ENCODE data around the gene CD81.
A peak's percentile ranks its signal among the peaks of the same experiment; 100 is the strongest.

Gene CD81

DNA sequence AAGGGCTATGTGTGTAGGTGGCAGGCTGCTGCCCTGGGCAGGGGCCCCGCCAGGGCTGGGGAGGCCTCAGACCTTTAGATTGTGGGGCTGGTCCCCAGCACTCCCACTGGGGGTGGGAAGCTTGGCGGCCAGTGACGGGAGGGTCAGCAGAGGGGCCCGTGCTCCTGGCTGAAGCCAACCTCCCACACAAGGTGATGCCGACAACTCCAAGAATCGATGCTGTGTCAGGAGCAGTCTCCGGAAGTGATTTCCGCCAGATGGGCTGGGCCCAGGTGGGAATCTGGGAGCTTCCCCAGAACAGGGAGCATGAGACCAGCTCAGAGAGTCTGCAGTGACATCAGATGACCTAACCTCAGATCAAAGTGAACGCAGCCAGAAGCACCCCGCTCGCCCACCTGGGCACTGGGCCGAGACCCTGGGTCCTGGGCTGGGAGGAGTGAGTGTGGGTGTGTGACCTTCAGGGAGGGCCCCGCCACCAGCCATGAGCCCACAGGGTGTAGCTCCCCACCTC is 59.5 kb downstream of the CD81 start:
- H3K4me1 ChIP-seq (ENCODE audit: control insufficient read depth, insufficient read depth, low read length), result no peaks in the 10 kb centered on the region
- no peak overlapping the region for H3K27ac ChIP-seq (ENCODE audit: low read depth, low read length)
- H3K4me3 ChIP-seq (ENCODE audit: low read length), result no peak overlapping the region
- no peaks in the 10 kb centered on the region for H3K36me3 ChIP-seq (ENCODE audit: control insufficient read depth, insufficient read depth, low read length)
- H3K9ac ChIP-seq (ENCODE audit: low read length), result no peak overlapping the region
- no peaks in the 10 kb centered on the region for H3K27me3 ChIP-seq (ENCODE audit: control insufficient read depth, insufficient read depth, low read length)

DNA sequence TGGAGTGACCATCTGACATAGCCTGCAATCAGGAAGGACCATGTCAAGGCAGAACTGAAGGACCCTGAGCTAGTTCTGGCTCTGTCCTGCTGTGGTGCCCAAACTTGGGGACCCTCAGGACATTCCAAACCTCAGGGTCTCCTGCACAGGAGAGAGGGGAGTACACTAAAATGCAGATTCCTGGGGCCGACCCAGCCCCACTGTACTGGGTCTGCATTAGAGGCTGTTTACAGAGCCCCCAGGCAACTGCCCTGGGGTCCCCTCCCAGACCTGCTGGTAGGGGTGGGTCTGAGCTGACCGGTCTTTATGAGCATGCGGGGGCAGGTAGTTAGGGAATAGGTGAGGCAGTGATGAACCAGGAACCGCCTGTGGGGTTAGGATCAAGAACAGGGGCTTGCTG is 60.4 kb downstream of the CD81 start:
- Histone ChIP-seq H3K27ac (ENCODE audit: low read depth, low read length) (no peak overlapping the region), H3K4me1 (ENCODE audit: control insufficient read depth, insufficient read depth, low read length) (no peaks in the 10 kb centered on the region), H3K27me3 (ENCODE audit: control insufficient read depth, insufficient read depth, low read length) (no peaks in the 10 kb centered on the region), H3K9ac (ENCODE audit: low read length) (no peak overlapping the region), H3K36me3 (ENCODE audit: control insufficient read depth, insufficient read depth, low read length) (no peaks in the 10 kb centered on the region), H3K4me3 (ENCODE audit: low read length) (no peak overlapping the region)

DNA sequence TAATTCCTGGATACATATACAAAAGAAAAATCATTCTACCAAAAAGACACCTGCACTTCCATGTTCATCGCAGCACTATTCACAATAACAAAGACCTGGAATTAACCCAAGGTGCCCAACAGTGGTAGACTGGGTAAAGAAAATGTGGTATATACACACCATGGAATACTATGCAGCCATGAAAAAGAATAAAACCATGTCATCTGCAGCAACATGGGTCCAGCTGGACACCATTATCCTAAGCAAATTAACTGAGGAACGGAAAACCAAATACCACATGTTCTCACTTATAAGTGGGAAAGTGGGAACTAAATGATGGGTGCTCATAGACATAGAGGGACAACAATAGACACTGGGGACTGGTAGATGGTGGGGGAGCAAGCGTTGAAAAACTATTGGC is 62.7 kb downstream of the CD81 start:
- H3K4me1 ChIP-seq (ENCODE audit: control insufficient read depth, insufficient read depth, low read length), result no peaks in the 10 kb centered on the region
- H3K4me3 ChIP-seq (ENCODE audit: low read length), result no peak overlapping the region
- no peak overlapping the region for H3K9ac ChIP-seq (ENCODE audit: low read length)
- no peak overlapping the region for H3K27ac ChIP-seq (ENCODE audit: low read depth, low read length)
- peaks cover 3% of the 10 kb centered on the region for H3K27me3 ChIP-seq (ENCODE audit: control insufficient read depth, insufficient read depth, low read length)
- H3K36me3 ChIP-seq (ENCODE audit: control insufficient read depth, insufficient read depth, low read length), result no peaks in the 10 kb centered on the region

DNA sequence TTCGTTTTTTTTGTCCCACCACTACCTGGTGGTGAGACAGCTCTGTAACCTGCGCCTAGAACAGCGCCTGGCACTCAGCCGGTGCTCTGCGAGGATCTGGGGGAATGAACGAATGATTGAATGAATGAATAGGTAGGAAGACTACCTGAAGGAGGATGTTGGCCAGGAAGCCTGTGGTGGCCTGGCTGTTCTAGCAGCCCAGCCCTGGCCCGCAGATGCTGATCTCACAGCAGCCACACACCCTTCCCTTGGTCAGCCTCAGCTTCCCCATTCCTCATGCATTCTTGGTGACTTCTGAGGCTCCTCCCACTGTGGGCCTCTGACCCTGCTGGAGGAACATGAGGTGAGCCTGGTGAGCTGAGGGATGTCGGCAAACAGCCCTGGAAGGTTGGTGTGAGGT is 63.5 kb downstream of the CD81 start:
- peaks cover 3% of the 10 kb centered on the region for H3K27me3 ChIP-seq (ENCODE audit: control insufficient read depth, insufficient read depth, low read length)
- H3K9ac ChIP-seq (ENCODE audit: low read length), result no peak overlapping the region
- no peaks in the 10 kb centered on the region for H3K36me3 ChIP-seq (ENCODE audit: control insufficient read depth, insufficient read depth, low read length)
- H3K4me3 ChIP-seq (ENCODE audit: low read length), result no peak overlapping the region
- no peak overlapping the region for H3K27ac ChIP-seq (ENCODE audit: low read depth, low read length)
- no peaks in the 10 kb centered on the region for H3K4me1 ChIP-seq (ENCODE audit: control insufficient read depth, insufficient read depth, low read length)

DNA sequence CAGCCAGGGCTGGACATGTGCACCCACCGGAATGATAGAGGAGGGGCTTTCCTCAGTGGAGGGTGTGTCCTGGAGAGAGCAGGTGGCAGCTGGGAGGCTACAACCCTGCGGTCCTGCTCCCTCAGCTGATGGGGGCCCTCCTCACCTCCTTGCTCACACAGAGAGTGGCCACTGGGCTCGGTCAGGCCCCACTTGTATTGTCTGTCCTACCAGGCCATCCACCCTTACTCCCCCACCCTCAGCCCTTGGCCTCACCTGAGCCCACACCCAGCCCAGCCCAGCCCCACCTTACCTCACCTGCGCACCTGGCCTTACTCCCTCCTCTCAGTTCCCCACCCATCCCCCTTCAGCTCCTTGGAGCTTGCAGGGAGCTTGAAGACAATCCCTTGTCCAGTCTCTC is 64.1 kb downstream of the CD81 start:
- Histone ChIP-seq H3K27me3 (ENCODE audit: control insufficient read depth, insufficient read depth, low read length) (peaks cover 3% of the 10 kb centered on the region), H3K4me3 (ENCODE audit: low read length) (no peak overlapping the region), H3K36me3 (ENCODE audit: control insufficient read depth, insufficient read depth, low read length) (no peaks in the 10 kb centered on the region), H3K9ac (ENCODE audit: low read length) (no peak overlapping the region), H3K4me1 (ENCODE audit: control insufficient read depth, insufficient read depth, low read length) (no peaks in the 10 kb centered on the region), H3K27ac (ENCODE audit: low read depth, low read length) (no peak overlapping the region)

DNA sequence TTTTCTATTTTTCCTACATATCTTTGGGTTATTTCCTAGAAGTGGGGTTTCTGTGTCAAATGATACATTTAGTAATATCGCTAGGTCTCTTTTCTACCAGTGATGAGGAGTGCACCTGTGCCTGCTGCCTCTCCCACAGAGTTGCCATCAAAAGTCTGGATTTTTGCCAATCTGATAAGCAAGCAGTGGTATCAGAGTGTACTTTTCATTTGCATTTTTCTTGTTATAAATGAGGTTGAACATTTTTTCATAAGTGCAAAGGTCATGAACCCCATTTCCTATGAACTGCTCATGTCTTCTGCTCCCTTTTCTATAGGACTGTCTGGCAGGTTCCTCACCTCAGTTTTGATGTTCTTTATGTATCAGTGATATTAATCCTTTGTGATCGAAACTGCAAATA is 65.5 kb downstream of the CD81 start:
- Histone ChIP-seq H3K36me3 (ENCODE audit: control insufficient read depth, insufficient read depth, low read length) (no peaks in the 10 kb centered on the region), H3K27ac (ENCODE audit: low read depth, low read length) (no peak overlapping the region), H3K4me1 (ENCODE audit: control insufficient read depth, insufficient read depth, low read length) (no peaks in the 10 kb centered on the region), H3K4me3 (ENCODE audit: low read length) (no peak overlapping the region), H3K27me3 (ENCODE audit: control insufficient read depth, insufficient read depth, low read length) (peaks cover 6% of the 10 kb centered on the region), H3K9ac (ENCODE audit: low read length) (no peak overlapping the region)

DNA sequence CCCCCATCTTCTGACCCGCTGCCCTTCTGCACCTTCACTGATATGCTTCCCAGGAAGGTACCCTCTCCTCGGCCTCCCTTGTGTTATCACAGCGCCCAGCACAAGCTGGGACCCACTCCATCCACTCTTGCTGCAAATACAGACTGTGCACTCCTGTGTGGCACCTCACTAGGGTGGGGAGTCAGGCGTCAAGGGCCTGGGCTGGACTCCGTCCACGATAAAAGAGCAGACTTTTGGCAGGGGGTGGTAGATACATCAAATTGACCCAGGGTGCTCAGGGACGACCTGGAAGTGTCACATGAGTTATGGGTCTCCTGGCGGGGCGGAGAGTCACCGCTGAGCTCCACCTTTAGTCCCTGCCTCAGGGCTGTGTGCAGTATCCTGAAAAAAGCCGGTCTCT is 66.3 kb downstream of the CD81 start:
- H3K27me3 ChIP-seq (ENCODE audit: control insufficient read depth, insufficient read depth, low read length), result peaks cover 6% of the 10 kb centered on the region
- H3K27ac ChIP-seq (ENCODE audit: low read depth, low read length), result no peak overlapping the region
- H3K36me3 ChIP-seq (ENCODE audit: control insufficient read depth, insufficient read depth, low read length), result no peaks in the 10 kb centered on the region
- H3K9ac ChIP-seq (ENCODE audit: low read length), result no peak overlapping the region
- H3K4me1 ChIP-seq (ENCODE audit: control insufficient read depth, insufficient read depth, low read length), result no peaks in the 10 kb centered on the region
- no peak overlapping the region for H3K4me3 ChIP-seq (ENCODE audit: low read length)

DNA sequence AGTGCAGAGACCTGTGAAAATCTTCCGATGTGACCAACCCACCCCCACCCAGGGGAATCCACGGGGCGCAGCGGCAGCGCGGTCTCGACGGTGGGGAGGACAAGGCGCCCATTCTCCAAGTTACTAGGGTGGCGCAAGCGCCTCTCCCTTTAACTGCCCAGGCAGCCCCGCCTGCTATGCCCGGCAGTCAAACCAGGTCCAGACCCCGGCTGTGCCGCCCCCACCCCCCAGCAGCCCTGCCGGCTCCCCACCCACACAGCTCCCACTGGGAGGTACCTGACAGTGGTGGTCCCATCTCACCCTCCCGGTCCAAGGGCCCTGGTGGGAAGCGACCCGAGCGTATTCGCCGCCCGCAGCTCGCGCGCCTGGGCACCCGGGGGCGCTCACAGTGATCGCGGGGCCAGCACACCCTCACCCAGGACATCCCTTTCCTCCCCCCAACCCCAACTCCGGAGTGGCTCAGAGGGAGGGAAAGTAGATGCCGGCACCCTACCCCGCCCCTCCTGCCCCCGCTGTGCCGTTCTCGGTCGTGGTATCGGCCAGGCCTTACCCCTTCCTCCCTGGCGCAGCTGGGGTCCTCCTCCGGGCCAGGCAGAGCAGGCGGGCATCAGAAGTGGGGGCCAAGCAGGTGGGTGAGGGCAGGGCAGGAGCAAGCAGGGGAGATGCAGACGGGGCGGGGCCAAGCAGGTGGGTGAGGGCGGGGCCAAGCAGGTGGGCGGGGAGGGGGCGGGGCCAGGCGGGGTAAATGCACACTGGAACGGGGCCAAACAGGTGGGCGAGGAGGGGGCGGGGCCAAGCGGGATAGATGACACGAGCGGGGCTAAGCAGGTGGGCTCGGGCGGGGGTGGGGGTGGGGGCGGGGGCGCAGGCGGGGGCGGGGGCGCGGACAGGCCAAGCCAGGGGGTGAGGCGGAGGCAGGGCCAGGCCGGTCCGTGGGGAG is 67.0 kb downstream of the CD81 start, which contains the start of gene TRPM5:
Gene TRPM5, minus strand, starts transcription at position 634 of the 940 bp plus-strand sequence. CDS start 21,478 bp downstream, outside the sequence.
- Histone ChIP-seq H3K4me3 (ENCODE audit: low read length) (peak within 1 kb of the TSS; percentile 53), H3K4me1 (ENCODE audit: control insufficient read depth, insufficient read depth, low read length) (no peaks in the 10 kb centered on the region), H3K9ac (ENCODE audit: low read length) (no peak within 1 kb of the TSS), H3K36me3 (ENCODE audit: control insufficient read depth, insufficient read depth, low read length) (no peaks in the 10 kb centered on the region), H3K27ac (ENCODE audit: low read depth, low read length) (no peak within 1 kb of the TSS), H3K27me3 (ENCODE audit: control insufficient read depth, insufficient read depth, low read length) (peaks cover 6% of the 10 kb centered on the region)

DNA sequence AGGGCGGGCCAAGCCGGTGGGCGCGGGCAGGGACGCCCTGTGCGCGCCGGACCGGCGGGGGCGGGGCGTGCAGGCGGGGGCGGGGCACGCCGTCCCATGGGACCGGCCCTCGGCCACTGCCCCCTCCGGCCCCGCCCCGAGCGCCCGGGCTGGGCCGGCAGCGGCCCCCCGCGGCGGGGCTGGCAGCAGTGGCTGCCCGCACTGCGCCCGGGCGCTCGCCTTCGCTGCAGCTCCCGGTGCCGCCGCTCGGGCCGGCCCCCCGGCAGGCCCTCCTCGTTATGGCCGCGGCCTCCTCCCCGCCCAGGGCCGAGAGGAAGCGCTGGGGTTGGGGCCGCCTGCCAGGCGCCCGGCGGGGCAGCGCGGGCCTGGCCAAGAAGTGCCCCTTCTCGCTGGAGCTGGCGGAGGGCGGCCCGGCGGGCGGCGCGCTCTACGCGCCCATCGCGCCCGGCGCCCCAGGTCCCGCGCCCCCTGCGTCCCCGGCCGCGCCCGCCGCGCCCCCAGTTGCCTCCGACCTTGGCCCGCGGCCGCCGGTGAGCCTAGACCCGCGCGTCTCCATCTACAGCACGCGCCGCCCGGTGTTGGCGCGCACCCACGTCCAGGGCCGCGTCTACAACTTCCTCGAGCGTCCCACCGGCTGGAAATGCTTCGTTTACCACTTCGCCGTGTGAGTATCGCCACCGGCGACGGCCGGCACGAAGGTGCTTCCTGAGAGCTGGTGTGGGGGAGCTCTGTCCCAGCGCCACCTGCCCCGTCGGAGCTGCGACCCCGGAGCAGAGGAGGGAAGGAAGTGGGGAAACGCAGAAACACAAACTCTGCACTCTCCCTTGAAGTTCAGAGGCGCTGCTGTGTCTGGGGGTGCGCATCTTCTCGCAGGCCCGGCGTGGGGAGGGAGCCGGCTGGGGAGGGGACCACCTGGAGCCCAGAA is 68.0 kb downstream of the CD81 start, which contains the start of gene KCNQ1:
Gene KCNQ1, plus strand, starts transcription at position 188 of the 925 bp plus-strand sequence. Its CDS starts 91 bp downstream, at position 279.
- Histone ChIP-seq H3K9ac (ENCODE audit: low read length) (no peak within 1 kb of the TSS), H3K36me3 (ENCODE audit: control insufficient read depth, insufficient read depth, low read length) (no peaks in the 10 kb centered on the region), H3K4me1 (ENCODE audit: control insufficient read depth, insufficient read depth, low read length) (no peaks in the 10 kb centered on the region), H3K27ac (ENCODE audit: low read depth, low read length) (no peak within 1 kb of the TSS), H3K27me3 (ENCODE audit: control insufficient read depth, insufficient read depth, low read length) (peaks cover 6% of the 10 kb centered on the region), H3K4me3 (ENCODE audit: low read length) (peak within 1 kb of the TSS; percentile 53)

DNA sequence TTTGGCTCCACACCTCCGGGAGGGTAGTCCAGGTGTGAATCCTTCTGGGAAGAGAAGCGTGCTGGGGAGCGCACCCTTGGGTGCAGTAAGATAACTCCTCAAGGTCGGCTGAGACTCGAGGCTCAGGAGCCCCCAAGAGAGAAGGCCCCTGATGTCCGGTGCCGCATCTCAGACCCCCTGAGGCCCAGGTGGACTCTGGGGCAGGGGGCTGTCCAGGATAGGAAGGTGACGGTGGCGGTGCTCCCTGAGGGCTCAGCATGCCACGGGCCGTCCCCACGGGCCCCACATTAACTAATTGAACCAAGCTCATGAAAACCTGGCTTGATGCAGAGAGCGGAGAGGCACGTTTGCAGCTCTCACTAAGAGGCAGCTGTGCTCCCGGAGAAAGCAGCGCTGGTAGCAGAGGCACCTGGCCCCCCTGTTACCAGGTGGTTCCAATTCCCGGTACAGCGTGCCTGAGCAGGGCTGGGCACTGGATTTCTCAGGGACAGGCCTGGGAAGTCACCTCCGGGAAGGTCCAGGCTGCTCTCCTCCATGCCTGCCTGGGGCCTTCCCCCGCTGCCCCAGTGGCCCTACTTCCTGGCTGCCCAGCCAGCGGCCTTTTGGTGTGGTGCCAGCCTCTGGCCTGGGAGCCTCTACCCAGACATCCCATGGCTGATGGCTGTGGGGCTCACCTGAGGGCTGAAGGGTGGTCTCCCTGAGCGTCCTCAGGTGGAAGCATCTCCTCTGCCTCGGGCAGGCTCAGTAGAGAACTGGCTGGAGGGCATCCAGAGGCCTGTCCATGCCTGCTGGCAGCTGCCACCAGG is 68.8 kb downstream of the CD81 start:
- Histone ChIP-seq H3K36me3 (ENCODE audit: control insufficient read depth, insufficient read depth, low read length) (no peaks in the 10 kb centered on the region), H3K4me3 (ENCODE audit: low read length) (peak overlapping the region; percentile 53), H3K27ac (ENCODE audit: low read depth, low read length) (no peak overlapping the region), H3K9ac (ENCODE audit: low read length) (no peak overlapping the region), H3K27me3 (ENCODE audit: control insufficient read depth, insufficient read depth, low read length) (peaks cover 6% of the 10 kb centered on the region), H3K4me1 (ENCODE audit: control insufficient read depth, insufficient read depth, low read length) (no peaks in the 10 kb centered on the region)

DNA sequence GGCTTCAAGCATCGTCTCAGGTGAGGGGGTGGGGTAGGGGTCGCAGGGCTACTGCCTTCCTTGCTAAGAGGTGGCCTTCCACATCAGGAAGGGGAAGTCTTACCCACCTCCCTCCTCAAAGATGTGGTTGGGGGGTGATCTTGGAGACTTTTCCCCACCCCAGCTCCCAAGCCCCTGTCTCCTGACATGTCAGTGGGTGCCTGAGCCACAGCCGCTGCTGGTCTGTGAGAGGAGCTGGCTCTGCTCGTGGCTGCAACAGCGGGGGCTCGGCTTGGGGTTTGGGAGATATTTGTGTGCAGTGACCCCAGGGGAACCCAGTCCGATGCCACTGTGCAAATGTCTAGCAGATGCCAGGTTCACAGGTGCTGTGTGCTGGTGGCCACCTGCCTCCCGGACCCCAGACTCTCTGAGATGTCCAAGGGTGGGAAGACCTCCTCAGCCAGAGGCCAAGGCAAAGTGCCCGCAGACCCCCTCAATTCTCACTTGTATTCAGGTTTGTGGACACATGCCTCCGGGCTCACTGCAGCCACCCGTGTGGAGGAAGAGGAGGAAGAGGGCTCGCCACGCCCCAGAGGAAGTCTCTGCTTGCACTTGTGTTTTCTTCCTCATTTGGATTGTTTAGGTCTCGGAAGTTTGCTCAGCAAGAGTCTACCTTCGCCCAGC is 69.6 kb downstream of the CD81 start:
- Histone ChIP-seq H3K27ac (ENCODE audit: low read depth, low read length) (no peak overlapping the region), H3K9ac (ENCODE audit: low read length) (no peak overlapping the region), H3K27me3 (ENCODE audit: control insufficient read depth, insufficient read depth, low read length) (peaks cover 6% of the 10 kb centered on the region), H3K36me3 (ENCODE audit: control insufficient read depth, insufficient read depth, low read length) (no peaks in the 10 kb centered on the region), H3K4me3 (ENCODE audit: low read length) (peak overlapping the region; percentile 16), H3K4me1 (ENCODE audit: control insufficient read depth, insufficient read depth, low read length) (no peaks in the 10 kb centered on the region)
